ENCODE results near the gene ZSCAN30. TPM values are rescaled to one million over a fixed set of nuclear protein-coding genes. Genes with fewer than 3 reads are reported as not detected.
"Not testable (repeated sequence)": the region's sequence is repeated elsewhere in the genome, so short reads cannot be mapped to it uniquely, and the experiment has no call there.

ZSCAN30 gene
- polyA plus RNA-seq, 3 donors, result 31.8 to 38.6 (median 34.5) TPM

DNA sequence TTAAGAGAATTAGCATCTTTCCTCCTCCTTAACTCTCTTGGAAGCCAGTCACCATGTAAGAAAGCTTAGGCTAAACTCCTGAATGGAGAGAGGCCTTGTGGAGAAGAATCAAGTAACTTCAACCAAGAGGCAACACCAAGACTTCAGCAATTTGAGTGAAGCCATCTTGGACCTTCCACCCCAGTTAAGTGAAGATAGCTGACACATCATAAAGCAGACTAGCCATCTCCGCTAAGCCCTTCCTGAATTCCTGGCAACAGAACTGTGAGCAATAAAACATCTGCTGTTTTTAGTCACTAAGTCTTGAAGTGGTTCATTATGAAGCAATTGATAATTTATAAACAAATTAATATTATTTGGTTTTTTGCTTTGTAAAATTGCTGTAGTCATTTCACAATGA lies 50.7 kb downstream of the ZSCAN30 start:
- no peak for DNase-seq (ENCODE audit: low read depth in 3 of 3, low spot score in 2 of 3)

DNA sequence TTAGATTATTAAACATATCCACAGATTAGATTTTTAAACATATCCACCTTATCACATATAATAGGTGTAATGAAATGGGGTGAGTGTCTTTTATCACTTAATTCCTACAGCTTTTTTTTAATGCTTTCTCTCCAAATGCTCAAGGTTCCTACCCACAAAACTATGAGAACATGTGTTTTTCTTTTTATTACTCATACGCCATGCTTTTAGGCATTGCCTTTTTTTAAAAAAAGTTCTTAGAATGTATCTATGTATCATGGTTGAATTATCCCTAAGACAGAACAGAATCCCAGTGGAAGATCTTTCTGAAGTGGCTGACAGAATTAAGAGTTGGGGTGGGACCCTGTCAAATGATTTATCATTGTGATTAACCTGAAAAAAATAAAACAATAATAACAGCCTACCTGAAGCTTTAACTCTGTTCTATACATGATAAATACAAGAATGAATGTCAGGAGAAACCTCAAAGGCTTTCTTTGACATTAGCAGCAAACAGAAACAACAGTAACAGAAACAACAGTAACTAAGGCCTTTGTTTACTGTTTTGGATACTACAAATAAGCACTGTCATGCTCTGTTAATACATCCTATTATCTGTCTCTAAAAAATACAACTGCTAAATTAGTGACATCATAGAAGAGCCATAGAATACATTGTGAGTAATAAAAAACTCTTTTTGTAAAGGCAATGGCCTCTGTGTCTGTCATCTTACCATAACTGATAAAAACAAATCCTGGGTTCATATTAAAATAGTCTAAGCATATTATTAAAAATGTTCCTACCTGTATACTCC lies 53.3 kb downstream of the ZSCAN30 start:
- no peak for DNase-seq (ENCODE audit: low read depth in 3 of 3, low spot score in 2 of 3)

DNA sequence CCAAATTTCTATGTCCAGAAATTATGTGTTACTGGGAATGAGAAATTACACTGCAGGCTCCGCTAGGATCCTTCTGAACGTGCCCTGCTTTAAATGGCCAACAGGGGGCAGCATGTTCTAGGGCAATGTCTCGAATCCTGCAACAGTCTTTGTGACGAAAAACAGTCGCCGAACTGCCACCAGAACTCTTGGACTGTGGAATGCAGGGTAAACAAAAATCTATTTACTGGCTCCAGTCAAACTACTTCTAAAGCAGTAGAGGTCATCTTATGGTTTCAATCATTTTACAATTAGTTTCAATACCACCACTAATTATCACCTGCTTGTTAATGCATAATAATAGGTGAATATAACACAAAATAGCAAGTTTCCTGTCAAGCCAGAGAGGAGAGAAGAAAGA lies 59.0 kb downstream of the ZSCAN30 start:
- peak; percentile 53 to 69 (median 61) for DNase-seq (ENCODE audit: low read depth in 3 of 3, low spot score in 2 of 3)

DNA sequence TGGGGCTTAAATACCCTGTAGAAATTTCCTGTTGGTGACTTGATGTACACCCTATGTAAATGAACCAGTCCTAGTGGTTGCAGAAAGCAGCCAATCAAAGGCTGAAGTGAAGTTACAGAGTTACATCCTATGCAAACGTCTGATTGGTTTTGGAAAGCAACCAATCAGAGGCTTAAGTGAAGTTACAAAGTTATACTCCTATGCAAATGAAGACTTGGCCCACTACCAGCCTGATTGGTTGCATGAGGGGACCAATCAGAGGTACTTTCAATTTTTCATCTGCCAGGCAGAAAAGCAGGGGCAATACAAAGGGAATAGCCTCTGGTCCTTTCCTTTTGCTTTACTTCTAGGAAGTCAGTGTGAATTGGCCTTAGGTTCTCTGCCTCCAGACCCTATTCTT lies 62.8 kb downstream of the ZSCAN30 start:
- DNase-seq (ENCODE audit: low read depth in 3 of 3, low spot score in 2 of 3), result no peak

DNA sequence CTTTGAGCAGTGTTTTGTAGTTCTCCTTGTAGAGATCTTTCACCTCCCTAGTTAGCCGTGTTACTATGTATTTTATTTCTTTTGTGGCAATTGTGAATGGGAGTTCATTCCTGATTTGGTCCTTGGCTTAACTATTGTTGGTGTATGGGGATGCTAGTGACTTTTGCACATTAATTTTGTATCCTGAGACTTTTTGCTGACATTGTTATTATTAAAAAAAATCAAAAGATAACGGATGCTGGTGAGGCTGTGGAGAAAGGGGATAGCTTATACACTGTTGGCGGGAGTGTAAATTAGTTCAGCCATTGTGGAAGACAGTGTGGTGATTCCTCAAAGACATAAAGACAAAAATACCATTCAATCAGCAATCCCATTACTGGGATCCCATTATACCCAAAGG lies 66.2 kb downstream of the ZSCAN30 start:
- no peak for DNase-seq (ENCODE audit: low read depth in 3 of 3, low spot score in 2 of 3)

DNA sequence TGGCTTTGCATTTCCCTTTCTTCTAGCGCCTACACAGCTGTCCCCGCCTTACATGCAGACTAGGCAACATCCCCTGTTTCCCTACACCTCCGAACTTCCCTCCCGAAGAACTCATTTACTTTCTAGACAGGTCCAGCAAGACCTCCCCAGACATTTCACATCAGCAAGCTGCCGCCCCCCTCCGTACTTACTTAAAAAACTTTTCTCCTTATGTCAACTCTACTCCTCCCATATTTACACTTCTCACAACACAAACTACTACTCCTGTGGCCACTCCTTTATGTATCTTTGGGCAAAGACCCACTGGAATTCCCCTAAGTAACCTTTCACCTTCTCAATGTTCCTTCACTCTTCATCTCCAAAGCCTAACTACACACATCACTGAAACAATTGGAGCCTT lies 69.6 kb downstream of the ZSCAN30 start:
- DNase-seq (ENCODE audit: low read depth in 3 of 3, low spot score in 2 of 3), result no peak

DNA sequence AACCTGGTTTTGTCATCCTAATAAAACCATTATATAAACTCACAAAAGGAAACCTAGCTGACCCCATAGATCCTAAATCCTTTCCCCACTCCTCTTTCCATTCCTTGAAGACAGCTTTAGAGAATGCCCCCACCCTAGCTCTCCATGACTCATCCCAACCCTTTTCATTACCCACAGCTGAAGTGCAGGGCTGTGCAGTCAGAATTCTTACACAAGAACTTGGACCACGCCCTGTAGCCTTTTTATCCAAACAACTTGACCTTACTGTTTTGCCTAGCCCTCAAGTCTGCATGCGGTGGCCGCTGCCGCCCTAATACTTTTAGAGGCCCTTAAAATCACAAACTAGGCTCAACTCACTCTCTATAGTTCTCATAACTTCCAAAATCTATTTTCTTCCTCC lies 70.7 kb downstream of the ZSCAN30 start:
- not testable (repeated sequence) for DNase-seq (ENCODE audit: low read depth in 3 of 3, low spot score in 2 of 3)

DNA sequence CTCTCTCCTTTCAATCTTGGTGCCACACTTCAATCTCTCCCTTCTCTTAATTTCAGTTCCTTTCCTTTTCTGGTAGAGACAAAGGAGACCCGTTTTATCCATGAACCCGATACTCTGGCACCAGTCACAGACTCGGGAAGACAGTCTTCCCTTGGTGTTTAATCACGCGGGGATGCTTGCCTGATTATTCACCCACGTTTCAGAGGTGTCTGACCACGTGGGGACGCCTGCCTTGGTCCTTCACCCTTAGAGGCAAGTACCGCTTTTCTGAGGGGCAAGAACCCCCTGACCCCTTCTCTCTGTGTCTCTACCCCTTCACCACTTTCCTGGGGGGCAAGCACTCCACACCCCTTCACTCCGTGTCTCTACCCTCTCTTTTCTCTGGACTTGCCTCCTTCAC lies 73.4 kb downstream of the ZSCAN30 start:
- not testable (repeated sequence) for DNase-seq (ENCODE audit: low read depth in 3 of 3, low spot score in 2 of 3)

DNA sequence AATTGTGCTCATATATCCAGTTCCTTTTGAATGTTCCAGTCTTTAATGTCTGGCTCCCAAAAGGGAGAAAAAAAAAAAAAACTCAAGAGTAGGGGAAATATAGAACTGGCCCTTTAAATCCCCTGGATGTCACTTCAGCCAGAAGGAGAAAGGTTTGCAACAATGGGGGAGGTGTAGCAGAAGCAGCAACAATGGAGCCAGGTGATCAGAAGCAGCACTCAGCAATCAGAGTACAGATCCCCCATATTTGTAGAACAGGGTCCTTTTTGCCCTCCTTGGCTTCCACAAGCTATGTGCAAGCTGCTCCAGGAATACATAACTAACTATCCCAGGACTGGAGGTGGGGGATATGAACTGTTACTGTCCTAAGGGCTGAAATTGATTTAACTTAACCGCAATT lies 75.0 kb downstream of the ZSCAN30 start:
- DNase-seq (ENCODE audit: low read depth in 3 of 3, low spot score in 2 of 3), result no peak

DNA sequence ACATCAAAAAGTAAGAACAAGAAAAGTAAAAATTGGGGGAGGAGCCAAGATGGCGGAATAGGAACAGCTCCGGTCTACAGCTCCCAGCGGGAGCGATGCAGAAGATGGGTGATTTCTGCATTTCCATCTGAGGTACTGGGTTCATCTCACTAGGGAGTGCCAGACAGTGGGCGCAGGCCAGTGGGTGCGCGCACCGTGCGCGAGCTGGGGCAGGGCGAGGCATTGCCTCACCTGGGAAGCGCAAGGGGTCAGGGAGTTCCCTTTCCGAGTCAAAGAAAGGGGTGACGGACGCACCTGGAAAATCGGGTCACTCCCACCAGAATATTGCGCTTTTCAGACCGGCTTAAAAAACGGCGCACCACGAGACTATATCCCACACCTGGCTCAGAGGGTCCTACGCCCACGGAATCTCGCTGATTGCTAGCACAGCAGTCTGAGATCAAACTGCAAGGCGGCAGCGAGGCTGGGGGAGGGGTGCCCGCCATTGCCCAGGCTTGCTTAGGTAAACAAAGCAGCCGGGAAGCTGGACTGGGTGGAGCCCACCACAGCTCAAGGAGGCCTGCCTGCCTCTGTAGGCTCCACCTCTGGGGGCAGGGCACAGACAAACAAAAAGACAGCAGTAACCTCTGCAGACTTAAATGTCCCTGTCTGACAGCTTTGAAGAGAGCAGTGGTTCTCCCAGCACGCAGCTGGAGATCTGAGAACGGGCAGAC lies 84.1 kb downstream of the ZSCAN30 start:
- not testable (repeated sequence) for DNase-seq (ENCODE audit: low read depth in 3 of 3, low spot score in 2 of 3)

DNA sequence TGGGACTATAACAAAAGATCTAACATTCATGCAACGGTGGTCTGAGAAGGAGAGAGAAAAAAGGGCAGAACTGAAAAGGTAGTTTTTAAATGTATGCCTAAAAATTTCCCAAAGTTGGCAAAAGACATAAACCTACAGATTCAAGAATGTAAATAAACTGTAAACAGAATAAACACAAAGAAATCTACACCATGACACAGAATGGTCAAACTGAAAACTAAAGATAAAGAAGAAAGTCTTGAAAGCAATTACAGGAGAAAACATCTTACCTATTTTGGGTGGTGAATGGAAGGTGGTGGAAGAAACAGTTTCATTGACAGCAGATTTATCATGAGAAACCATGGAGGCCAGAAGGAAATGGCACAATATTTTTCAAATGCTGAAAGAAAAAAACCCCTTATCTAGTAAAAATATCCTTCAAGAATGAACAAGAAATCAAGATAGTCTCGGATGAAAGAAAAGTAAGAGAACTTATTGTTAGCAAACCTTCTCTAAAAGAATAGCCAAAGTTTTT lies 84.8 kb downstream of the ZSCAN30 start:
- no peak for DNase-seq (ENCODE audit: low read depth in 3 of 3, low spot score in 2 of 3)

DNA sequence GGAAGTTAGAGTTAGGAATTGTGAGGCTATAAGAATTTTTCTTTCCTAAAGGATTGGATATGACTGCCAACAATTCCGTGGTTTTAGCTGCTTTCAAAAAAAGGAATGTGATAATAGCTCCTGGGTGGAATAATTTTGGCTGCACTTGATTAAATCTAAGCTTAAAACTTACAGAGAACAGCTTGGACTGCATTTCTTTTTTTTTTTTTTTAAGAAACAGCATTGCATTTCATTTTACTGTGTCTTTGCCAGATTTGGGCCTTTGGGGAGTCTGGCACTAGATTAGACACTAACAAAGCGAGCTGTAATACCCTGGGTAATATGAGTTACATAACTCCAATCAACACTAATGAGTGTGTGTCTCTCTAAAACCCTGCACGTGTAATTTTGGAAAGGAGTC lies 87.0 kb downstream of the ZSCAN30 start:
- DNase-seq (ENCODE audit: low read depth in 3 of 3, low spot score in 2 of 3), result no peak

DNA sequence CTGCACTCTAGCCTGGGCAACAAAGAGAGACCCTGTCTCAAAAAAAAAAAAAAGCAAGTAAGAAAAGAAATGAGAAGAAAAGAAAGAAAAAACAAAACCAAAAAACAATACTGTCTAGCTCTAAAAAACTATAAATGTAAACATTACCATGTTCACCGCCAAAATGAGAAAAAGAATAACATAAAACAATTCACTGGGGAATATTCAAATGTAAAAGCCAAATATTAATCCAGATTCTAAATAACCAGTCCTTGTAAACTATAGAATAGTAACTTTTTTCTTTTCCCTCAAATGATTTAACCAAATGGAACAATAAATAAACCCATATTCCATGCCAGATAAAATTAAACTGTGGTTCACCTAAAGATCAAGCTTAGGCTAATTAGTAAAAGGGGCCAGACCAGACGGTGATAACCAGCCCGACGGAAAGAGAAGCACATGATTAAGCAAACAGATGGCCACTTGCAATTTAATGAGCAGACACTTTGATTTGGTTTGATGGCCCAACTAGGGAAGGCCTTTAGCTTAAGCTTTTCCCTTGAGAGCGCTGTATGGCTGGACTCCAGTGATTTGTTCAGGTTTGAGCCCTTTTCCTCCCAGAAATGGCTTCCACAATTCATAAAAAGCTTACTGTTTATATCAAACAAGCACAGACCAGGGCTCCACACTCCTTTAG lies 88.6 kb downstream of the ZSCAN30 start:
- DNase-seq (ENCODE audit: low read depth in 3 of 3, low spot score in 2 of 3), result no peak

Other genes with a start within 250 kb of the ZSCAN30 start
- gene MAPRE2, start 248.8 kb downstream of the ZSCAN30 start, polyA plus RNA-seq (ENCODE audit: insufficient read length in 3 of 3), result 10 to 100 TPM; 28.5 to 33.4 (median 33.3) TPM
- 10 to 100 TPM; 50.1 to 52.9 (median 50.3) TPM for gene ZNF397, start 49.2 kb downstream of the ZSCAN30 start, polyA plus RNA-seq (ENCODE audit: insufficient read length in 3 of 3)
- gene ZNF24, start 54.2 kb upstream of the ZSCAN30 start, polyA plus RNA-seq (ENCODE audit: insufficient read length in 3 of 3), result 10 to 100 TPM; 81.3 to 85.8 (median 85.1) TPM
- 1 to 10 TPM; 6.1 to 7.2 (median 7.0) TPM for gene ZNF396, start 87.1 kb upstream of the ZSCAN30 start, polyA plus RNA-seq (ENCODE audit: insufficient read length in 3 of 3)
- gene INO80C, start 207.7 kb upstream of the ZSCAN30 start, polyA plus RNA-seq (ENCODE audit: insufficient read length in 3 of 3), result 10 to 100 TPM; 24.5 to 28.3 (median 27.9) TPM